ENCODE results near the gene WDR6. TPM values are rescaled to one million over a fixed set of nuclear protein-coding genes. Genes with fewer than 3 reads are reported as not detected.

Gene WDR6
- polyA plus RNA-seq, 2 of the 4 experiments (the other 2 are of a cell fraction) = 64.2 to 99.6 TPM

DNA sequence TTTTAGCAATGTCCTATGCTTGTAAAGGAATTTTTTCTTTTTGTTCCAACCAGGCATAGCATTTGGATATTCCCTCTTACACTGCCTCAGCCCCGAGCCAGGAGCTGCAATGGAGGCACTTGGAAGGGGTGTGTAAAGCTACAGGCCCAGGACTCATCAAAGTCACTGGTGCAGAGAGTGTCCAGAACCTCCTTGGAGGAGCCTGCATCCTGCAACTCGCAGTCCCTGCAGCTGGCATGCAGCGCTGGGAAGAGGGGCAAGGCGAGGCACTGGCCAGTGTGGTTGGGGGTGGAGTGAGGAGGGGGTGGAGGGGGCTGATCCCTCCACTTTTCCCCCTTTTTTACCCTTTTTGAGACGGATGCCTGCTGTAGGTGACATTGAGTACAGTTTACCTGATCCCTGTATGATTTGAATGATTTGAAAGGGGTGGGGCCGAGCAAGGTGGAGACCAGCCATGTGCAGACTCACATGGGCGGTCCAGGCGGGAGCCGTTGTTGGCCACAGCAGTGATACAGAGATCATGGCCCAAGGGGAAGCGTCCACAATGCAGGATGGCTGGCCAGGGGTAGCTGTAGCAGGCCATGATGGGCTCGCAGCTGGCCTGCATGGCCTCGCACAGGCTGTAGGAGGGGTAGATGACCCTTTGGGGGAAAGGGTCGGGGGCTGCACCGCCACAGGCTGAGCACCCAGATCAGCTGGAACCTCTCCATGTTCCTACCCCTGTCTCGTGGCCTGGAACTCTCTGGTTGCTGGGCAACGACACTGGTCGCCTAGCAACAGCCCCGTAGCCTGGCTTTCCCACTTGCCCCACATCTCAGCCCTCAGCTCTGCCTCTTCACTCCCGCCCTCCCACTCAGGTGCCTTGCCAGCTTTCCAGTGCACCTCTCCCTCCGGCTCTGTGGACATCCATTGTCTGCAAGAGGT is 9.2 kb upstream of the WDR6 start (continued):
- TF ChIP-seq MYC (IDR thresholded peaks at IDR 0.05; ENCODE audit: borderline replicate concordance, low read length) (no peak), RNF2 (IDR thresholded peaks at IDR 0.05; ENCODE audit: borderline replicate concordance, low read depth) (no peak), CBX2 (IDR thresholded peaks at IDR 0.05; ENCODE audit: borderline replicate concordance, low read depth) (no peak), GATA3 (IDR thresholded peaks at IDR 0.05; ENCODE audit: borderline replicate concordance) (no peak), EHMT2 (IDR thresholded peaks at IDR 0.05; ENCODE audit: low read depth) (no peak), ESRRA (IDR thresholded peaks at IDR 0.05; ENCODE audit: borderline replicate concordance, low read length) (no peak), POLR2AphosphoS2 (conservative IDR thresholded peaks at IDR 0.05; ENCODE audit: low read length) (no peak), ZNF302 (CRISPR knock-in tag; IDR thresholded peaks at IDR 0.05) (no peak), SMC3 (IDR thresholded peaks at IDR 0.05) (no peak), EP300 (IDR thresholded peaks at IDR 0.05) (no peak)

DNA sequence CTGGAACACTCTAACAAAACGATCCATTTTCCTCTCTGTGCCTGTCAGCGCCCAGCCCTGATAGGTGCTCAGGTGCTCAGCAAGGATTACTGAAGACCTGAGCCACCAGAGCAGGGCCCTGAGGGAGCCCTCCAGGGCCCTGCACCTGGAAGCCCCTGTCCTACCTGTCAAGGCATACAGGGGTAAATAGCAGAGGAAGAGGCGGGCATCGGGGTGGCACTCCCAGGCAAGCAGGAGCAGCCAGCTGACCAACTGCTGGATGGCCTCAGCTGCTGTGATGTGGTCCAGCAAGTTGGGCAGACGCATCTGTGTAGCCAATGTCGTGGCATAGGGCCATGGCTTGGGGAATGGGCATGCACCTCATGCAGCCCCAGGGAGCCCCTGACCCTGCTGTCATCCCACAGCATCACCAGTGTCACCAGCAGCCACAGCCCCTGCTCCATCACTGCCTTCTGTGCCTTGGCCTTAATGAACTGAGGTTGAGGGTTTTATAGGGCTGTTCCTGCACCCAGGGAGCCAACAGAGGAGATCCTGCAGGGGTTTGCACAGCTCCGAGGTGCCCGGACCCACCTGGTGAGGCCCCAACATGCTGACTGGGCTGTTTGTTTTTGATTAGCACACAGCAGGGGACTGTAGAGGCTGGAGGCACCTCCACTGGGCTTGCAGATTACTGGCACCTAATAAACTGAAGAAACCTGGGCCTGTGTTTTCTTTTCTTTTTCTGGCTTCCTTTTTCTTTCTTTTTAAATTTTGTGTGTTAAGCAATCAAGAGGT is 7.9 kb upstream of the WDR6 start:
- no peak for DNase-seq (ENCODE audit: low read depth in 1 of 2, low spot score in 1 of 2)
- no peak overlapping the region for H3K4me2 ChIP-seq
- no peaks in the 10 kb centered on the region for H3K4me1 ChIP-seq
- no peak overlapping the region for H3K27ac ChIP-seq
- CTCF ChIA-PET = interaction anchor here (16.7 to 30.1 kb wide), 2 partner anchors 8 to 13 kb away, joined by 385 read pairs; partner anchors contain the start of genes DALRD3, NDUFAF3, P4HTM and WDR6
- no peak overlapping the region for H3K4me3 ChIP-seq
- POLR2A ChIA-PET = no interaction called here
- H3K9me3 ChIP-seq = no peaks in the 10 kb centered on the region
- no peak for FAIRE-seq
- no peak for TF ChIP-seq FOSL2 (IDR thresholded peaks at IDR 0.05)
- no peak for TF ChIP-seq FOSL2 (CRISPR knock-in tag; IDR thresholded peaks at IDR 0.05)
- TF ChIP-seq, protein P1, sequence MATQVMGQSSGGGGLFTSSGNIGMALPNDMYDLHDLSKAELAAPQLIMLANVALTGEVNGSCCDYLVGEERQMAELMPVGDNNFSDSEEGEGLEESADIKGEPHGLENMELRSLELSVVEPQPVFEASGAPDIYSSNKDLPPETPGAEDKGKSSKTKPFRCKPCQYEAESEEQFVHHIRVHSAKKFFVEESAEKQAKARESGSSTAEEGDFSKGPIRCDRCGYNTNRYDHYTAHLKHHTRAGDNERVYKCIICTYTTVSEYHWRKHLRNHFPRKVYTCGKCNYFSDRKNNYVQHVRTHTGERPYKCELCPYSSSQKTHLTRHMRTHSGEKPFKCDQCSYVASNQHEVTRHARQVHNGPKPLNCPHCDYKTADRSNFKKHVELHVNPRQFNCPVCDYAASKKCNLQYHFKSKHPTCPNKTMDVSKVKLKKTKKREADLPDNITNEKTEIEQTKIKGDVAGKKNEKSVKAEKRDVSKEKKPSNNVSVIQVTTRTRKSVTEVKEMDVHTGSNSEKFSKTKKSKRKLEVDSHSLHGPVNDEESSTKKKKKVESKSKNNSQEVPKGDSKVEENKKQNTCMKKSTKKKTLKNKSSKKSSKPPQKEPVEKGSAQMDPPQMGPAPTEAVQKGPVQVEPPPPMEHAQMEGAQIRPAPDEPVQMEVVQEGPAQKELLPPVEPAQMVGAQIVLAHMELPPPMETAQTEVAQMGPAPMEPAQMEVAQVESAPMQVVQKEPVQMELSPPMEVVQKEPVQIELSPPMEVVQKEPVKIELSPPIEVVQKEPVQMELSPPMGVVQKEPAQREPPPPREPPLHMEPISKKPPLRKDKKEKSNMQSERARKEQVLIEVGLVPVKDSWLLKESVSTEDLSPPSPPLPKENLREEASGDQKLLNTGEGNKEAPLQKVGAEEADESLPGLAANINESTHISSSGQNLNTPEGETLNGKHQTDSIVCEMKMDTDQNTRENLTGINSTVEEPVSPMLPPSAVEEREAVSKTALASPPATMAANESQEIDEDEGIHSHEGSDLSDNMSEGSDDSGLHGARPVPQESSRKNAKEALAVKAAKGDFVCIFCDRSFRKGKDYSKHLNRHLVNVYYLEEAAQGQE (IDR thresholded peaks at IDR 0.05) = no peak
- TF ChIP-seq RARB (CRISPR knock-in tag; IDR thresholded peaks at IDR 0.05) = no peak
- TF ChIP-seq MAZ (IDR thresholded peaks at IDR 0.05; ENCODE audit: borderline replicate concordance, low read depth, low read length) = no peak
- no peak for TF ChIP-seq RAD21 (conservative IDR thresholded peaks at IDR 0.05 in 1 of 2, IDR thresholded peaks at IDR 0.05 in 1 of 2)
- TF ChIP-seq HOXA7 (CRISPR knock-in tag; IDR thresholded peaks at IDR 0.05) = no peak
- TF ChIP-seq ZC3H11A (IDR thresholded peaks at IDR 0.05) = no peak
- no peak for TF ChIP-seq NPAS2 (CRISPR knock-in tag; IDR thresholded peaks at IDR 0.05; ENCODE audit: borderline replicate concordance)
- no peak for TF ChIP-seq ZSCAN20 (CRISPR knock-in tag; IDR thresholded peaks at IDR 0.05)
- TF ChIP-seq TP53 (CRISPR knock-in tag; IDR thresholded peaks at IDR 0.05) = no peak
- TF ChIP-seq CBX2 (IDR thresholded peaks at IDR 0.05; ENCODE audit: borderline replicate concordance, low read depth) = no peak
- no peak for TF ChIP-seq EP300 (IDR thresholded peaks at IDR 0.05)
- TF ChIP-seq, protein P2, sequence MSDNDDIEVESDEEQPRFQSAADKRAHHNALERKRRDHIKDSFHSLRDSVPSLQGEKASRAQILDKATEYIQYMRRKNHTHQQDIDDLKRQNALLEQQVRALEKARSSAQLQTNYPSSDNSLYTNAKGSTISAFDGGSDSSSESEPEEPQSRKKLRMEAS (IDR thresholded peaks at IDR 0.05) = no peak
- no peak for TF ChIP-seq CHD4 (IDR thresholded peaks at IDR 0.05; ENCODE audit: borderline replicate concordance)
- TF ChIP-seq, protein P3, sequence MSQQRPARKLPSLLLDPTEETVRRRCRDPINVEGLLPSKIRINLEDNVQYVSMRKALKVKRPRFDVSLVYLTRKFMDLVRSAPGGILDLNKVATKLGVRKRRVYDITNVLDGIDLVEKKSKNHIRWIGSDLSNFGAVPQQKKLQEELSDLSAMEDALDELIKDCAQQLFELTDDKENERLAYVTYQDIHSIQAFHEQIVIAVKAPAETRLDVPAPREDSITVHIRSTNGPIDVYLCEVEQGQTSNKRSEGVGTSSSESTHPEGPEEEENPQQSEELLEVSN (IDR thresholded peaks at IDR 0.05; ENCODE audit: borderline replicate concordance, low read depth) = no peak
- no peak for ATAC-seq
- 92% methylated on average over 7 of the region's 8 CpGs for WGBS (ENCODE audit: missing lambda C conversion rate)
